ENCODE measurements around the gene PNPLA1.

The PNPLA1 gene

DNA sequence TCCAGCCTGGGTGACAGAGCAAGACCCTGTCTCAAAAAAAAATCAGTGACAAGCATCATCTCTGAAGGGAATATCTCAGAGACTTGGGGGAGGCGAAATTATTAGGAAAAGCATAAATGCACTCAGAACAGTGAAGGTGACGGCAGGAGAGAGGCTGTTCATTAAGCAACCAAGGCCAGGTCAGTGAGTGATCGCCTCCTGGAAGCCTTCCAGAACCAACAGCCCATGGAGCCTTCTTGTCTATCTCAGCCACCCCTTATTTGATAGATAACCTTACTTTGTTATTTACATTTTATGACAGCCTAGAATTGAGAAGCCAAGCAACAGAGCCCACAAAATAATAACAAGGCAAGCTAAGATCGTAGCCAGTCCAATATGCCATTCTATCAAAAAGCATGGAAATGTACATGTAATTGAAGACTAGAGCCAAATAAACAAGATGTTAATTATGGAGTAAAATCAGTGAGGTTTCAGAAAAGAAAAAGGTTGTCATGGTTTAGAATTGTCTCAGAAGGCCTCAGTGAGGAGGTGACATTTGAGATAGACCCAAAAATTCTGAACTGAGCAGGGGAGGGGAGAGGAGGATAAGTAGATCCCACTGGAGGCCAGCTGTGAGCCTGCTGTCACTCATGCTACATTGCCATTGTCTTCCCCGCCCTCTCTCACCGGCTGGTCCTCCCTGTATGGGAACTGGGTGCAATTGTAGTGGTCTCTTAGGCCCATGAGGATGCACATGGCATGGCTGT lies 49.0 kb downstream of the PNPLA1 start:
- no peak for DNase-seq

DNA sequence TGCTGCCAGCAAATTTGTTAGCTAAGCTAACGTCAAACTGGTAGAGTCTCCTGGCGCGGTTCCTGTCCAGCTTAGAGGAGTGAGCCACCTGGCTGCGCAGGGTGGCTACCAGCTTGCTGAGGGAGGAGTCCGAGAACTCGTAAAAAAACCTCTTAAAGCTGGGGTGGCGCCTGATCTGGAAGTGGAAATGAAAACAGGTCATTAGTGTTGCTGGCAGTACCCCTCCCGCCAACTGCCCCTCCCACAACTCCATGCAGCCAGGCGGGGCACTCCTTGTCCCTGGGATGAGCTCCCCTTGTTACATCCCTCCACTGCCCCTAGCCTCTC lies 49.5 kb downstream of the PNPLA1 start:
- no peak for DNase-seq

DNA sequence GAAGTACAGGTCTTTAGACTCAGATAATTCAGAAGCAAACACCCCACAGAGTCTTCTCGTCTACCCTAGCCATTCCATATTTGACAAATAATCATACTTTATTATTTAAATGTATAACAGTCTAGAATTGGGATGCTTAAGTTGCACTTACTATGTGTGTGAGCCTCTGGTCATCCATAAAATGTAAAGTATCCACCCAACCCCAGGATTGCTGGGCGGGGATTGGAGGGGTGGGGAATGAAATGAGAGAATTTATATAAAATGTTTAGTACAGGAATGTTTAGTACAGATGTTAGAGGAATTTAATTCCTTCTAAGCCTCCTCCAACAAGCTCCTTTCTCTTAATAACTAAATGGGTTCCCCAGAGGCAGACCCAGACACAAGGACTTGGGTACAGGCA lies 50.0 kb downstream of the PNPLA1 start:
- DNase-seq = no peak

DNA sequence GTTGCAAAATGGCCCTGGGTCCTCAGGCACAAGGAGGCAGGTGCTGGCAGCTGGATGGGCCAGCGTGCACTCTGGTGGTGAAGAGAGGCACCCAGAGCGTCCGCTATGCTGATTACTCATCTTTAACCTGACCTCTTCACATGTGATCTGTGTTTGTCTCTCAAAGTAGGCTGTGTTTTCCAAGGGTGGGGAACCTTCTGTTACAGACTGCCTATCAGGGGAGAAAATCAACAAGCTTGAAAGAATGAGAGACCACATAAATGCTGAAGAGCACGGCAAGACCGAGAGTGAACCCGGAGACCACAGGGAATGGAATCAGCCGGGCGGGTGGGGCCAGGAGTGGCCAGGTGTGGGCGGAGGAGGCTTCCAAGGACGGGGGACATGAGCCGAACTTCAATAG lies 50.6 kb downstream of the PNPLA1 start:
- DNase-seq = no peak

DNA sequence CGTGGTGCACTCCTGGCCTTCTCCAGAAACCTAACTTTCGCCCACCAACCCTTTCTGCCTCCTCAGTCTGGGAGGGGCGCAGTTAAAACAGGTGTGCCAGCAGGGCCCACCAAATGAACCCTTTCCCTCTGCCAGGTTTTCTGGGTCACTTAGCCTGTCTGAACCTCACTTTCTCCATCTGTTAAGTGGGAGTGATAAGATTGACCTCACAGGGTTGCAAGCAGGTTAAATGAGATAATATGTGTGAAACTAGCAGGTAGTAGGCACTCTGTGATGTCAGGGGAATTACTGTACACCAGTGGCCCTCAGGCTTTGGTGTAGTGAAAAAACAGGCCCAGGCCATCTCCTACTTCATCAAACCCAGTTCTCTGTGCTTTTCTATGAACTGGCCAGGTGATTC lies 52.7 kb downstream of the PNPLA1 start:
- DNase-seq = no peak

DNA sequence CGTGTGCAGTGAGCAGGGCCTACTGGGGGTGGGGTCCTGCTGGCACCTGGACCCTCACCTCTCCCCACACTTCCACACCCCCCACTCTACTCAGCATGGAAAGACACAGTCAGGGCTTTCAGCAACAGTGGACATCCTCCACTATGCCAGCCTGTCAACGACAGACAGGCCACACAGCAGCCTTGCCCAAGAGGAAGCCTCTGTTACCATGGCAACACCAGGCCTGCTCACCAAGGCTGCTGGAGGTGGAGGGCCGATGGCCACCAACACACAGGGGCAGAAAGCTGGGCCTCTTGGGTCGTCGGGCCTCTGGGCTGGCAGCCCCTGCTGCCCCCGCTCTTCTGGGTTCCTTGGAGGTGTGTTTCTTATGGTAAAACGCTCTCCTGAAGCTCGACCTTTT lies 53.2 kb downstream of the PNPLA1 start:
- DNase-seq = no peak

DNA sequence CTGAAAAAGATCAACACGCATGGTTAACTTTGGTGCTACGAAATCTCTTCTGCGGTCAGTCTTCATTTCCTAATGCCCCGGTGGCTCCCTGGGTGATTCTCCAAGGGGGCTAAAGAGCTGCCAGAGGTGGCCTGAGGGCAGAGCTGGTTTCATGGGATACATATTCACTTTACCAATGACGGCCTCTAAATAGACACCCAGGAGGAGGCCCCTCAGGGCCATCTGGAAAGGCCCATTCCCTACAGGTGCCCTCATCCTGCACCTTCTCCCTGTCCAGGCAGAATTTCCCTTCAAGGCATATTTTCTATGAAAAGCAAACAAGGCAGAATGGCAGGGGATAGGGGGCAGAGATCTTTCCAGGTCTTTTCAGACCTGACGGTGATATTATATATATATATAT lies 54.3 kb downstream of the PNPLA1 start:
- no peak for DNase-seq

DNA sequence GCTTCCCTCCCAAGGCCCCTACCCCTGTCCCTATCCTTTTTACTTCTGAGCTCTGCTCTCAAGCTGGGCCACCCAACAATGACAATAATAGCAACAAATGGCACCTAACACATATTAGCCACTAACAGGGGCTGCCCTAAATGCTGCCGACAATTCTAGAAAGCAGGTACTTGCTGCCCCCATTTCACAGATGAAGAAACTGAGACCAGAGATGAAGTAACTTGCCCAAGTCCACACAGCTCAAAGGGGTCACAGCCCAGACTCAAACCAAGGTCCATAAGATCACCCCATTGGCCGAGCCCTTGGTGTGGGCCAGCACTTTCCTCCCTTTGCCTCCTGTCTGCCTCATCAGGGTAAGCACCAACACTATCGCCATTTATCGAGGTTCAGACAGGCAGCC lies 54.9 kb downstream of the PNPLA1 start:
- no peak for DNase-seq

DNA sequence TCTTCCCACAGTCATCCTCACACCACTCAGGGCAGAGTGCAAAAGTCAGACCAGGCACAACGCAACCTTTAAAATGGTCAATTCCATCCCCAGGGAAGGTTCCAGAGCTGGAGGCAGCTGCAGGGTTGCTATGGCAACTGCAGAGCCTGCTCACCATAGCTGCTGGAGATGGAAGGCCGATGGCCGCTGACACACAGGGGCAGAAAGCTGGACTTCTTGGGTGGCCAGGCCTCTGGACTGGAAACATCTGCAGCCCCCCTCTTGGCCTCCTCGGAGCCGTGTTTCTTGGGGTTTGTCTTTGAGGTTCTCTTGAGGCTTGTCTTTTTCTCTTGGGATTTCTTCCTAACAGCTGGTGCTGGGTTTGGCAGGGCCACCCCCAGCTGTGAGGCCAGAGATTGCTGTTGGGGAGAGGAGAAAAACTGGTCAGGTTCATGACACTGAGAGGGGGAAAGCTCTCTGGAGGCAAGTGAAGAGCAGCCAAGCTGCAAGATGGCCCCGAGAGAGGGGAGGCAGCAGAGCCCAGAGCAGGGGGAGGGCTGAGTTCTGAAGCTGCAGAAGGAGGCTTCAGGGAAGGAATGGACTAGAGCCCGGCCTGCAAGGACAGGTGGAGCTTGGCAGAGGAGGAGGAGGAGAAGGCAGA lies 56.6 kb downstream of the PNPLA1 start:
- DNase-seq = no peak

DNA sequence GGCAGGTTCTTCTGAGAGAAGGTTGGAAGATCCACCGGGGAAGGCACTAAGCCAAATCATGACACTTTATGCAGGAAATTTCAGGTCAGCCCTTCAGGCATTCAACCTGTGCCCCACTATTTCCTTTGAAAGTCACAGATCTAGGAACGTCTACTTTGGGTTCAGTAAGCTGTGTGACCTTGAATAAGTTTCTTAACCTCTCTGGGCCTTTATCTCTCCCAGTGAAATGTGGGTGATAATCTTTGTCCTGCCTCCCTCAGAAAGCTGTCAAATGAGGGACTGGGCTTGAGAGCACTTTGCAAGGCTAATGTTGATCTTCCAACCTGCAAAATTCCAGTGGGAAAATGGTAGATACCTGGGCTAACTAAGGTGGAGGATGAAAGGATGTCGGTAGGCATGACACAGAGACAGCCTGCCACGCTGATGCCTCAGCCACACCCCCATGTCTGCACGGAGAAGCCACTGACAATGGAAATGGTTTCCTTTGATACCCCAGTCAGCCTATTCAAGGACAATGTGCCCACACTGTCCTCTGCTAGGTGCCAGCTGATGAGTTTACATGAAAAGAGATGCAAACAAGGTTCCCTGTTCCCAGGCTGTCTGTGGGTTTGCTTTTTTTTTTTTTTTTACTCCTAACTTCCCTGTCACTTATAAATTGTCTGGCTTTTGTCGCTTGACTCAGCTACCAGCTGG lies 57.5 kb downstream of the PNPLA1 start:
- DNase-seq = no peak

DNA sequence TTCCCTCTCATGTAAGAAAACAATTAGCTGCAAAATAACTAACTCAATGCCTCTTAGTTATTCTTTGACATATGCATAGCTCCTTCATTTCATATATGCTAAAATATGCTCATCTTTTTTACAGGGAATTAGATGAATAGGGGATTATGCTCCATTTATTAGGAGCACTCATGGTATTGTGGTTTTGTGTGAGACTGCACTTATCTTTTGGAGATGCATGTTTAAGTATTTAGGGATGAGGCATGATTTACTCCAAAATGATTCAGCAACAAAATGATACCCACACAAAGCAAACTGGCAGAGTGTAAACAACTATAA lies 58.0 kb downstream of the PNPLA1 start:
- DNase-seq = no peak

DNA sequence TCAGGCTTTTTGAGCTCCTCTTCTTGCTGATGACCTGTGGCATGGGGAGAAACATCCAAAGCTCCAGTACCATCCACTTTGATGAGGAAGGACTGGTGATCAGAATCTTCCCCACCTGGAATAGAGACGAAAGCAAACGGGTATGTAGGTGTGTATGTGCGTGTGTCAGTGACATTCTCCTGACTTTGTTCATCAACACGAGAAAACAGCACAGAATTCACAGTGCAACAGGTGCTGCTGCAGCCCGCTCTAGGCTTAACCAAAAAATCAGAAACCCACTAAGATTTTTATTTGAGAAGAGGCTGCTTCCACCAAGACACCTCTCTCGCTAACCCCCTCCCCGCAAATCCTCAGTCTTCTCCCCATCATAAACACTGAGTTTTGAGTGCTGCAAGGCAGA lies 58.7 kb downstream of the PNPLA1 start:
- no peak for DNase-seq

DNA sequence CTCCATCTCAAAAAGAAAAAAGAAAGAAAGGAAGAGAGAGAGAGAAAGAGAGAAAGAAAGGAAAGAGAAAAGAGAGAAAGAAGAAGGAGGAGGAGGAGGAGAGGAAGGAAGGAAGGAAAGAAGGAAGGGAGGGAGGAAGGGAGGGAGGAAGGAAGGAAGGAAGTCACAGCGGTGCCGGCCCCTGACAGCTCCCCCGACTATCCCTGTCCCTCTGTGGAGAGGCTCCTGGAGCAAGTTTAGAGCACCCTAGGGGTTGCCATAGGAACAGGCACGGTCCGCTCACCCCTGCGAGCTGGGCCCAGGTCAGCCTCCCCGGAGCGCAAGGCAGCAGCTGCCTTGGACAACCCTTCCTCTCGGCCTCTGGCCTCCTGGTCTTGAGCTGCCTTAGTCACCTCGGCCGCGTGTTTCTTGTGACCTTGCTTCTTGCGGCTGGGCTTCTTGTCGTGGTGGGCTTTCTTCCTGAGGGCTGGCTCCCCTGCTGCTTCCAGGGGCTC lies 60.0 kb downstream of the PNPLA1 start:
- no peak for DNase-seq

DNA sequence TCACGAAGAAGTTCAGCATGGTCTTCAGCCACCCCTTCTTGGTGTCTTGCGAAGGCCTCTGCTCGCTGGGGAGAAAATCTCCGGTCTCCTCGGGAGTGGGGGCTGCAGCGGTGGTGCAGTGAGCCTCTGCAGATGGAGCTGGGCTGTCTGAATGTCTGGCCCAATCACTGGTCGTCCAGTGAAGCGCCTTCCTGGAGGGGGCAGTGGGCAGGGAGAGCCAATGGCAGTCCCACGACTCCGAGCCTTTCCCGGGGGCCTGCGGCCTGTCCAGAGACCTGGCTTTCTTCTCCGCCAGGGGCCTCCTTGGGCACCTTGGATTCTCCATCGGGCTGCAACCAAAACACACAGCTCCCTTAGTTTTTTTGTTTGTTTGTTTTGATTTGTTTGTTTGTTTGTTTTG lies 60.5 kb downstream of the PNPLA1 start:
- DNase-seq = no peak

DNA sequence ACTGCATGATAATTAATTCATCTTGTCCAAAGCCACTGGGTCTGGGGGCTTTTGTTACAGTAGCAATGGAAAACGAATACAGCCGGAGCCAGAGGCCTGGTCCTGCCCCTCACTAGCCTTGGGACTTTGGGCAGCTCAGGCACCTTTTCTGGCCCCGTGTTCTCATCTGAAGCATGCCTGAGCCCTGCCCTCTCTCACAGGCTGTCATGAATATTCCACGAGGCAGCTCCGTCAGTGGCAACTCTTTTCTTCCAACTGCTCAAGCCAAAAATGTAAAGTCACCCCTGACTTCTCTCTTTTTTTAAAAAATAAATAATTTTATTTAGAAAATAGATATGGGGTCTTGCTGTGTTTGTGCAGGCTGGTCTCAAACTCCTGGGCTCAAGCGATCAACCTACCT lies 61.5 kb downstream of the PNPLA1 start:
- DNase-seq = no peak

DNA sequence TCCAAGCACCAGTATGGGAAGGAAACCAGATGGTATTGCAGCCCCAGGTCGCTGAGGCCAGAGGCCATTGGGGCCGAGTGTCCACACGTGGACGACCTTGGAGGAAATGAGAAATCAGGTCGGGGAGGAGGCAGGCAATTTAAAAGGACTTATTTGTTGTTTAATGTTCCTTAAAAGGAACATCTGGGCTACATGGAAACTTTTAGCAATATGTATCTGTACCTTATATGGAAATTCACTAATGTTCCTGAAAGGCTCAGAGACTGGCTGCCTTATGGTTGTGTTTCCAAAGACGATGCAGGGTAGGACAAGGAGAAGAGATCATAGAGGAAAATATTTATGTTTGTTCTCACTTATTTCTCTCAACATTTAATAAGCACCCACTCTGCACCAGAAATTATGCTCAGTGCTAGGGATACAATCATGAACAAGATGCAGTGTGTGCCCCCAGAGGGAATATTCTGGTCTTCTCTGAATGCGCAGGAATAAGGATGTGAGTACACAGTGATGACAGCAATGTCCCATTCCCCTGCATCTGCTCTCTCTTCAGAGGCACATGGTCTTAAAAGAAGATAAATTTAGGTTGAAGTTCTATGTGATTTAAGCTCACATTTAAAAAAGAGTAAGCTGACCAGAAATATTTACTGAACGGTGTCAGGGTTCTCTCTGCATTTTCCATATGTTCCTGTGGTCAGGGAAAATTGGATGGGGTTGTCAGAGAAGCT lies 63.5 kb downstream of the PNPLA1 start:
- DNase-seq = no peak

DNA sequence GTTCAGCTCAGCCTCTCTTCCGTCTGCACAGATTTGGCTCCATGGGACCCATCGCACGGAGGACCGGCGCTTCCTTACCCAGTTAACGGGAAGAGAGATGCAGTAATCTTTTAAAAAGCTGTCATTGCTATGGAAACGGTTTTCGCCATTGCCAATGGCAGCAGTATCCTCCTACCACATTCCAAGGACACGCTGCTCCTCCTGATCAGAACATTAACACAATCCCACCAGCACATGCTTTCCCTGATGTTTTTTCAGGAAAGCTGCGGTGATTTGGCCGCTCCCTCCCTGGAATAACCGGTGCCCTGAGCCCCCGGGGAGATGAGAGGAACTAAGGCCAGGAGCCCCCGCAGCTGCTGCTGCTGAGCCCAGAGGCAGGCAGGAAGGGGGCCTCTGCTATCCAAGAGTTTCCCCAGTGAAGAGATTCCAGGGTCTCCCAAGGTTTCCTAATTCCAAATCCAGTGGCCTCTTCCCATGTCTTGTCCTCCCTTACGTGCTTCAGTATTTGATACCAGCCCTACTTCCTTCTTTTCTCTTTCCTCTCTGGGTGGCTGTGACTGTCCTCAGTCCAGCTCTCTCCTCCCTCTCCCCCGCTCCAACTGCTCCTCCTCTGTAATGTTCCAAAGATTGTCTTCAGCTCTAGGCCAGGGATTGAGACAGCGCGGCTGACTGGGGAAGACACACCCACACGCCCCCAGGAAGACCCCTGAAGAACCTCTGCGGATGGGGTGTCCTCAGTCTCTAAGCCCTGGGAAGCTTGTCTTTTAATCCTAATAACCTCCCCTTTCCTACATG lies 64.3 kb downstream of the PNPLA1 start:
- DNase-seq = no peak

DNA sequence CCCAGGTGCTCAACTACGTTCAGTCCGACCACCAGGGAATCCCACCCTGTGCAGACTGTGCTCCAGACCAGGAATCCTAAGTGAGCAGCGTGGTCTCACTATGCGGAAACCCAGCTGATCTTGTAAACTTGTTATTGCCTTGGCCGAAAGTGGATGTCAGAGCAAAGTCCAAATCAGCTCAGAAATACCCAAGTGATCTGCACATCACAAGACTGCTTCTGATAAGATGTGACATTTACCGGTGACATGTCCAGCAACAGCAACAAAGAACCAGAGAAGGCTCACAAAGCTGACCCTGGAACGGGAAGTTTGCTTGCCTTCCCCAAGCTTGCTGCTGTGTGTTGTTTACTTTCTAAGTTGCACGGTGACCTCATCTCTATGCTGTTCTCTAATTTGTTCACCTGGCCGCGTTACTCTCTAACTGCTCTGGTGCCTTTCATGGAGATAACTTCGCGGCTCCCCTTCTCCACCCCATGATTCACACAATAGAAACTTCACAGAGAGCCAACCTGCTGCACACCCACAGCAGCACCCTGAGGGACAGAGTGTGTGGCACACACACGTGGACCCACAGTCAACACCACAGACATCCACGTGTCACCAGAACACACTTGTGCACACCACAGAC lies 65.1 kb downstream of the PNPLA1 start:
- no peak for DNase-seq

DNA sequence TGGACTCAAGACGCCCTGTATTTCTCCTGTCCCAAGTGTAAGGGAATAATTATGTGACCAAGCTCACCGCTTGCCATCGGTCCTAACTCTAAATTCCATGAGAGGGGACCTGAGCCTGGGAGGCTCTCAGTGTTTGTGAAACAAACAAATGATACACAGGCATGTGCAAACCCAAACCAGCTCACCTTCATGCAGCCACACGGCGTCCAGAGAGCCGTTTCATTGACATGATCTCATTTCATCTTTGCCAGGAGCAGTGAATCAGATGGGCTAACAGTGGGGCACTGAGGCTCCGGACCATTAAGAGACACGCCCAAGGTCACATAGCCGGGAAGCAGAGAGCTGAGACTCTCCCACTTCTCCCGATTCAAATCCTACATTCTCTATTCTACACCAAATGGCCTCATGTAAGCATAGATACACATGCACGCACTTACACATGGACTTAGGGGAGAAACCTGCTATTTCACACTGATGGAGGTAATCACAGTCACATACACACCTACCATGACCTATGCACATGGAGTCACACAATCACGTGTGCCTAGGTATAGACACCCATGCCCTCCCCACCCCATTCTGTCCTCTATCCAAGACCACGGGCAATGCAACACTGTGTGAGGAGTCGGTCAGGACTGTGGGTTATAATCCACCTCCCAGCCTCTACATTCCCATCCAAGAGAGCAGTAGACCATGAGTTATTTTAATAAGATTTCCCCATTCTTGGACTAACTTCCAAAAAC lies 65.8 kb downstream of the PNPLA1 start:
- DNase-seq = no peak

DNA sequence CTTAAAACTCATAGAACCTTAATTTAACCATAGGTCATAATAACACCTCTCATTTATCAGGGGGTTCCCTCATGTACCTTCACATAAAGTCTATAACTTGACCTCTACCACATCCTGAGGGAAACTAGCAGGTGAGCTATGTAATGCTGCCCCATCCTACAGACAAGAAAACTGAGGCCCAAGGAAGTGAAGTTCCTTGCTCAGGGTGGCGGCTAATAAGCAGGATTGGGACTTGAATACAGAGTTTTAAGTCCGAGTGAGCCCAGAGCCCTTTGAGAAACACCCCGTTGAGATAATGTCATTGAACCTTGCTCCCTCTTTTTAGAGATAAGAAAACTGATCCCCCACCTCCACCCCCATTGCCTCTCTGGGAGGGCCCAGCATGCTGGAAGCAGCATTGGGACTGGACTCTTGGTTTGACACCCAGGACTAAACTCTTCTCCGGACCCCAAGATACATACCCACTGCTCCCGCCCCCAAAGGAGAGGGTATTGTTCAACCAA lies 66.4 kb downstream of the PNPLA1 start:
- DNase-seq = no peak

DNA sequence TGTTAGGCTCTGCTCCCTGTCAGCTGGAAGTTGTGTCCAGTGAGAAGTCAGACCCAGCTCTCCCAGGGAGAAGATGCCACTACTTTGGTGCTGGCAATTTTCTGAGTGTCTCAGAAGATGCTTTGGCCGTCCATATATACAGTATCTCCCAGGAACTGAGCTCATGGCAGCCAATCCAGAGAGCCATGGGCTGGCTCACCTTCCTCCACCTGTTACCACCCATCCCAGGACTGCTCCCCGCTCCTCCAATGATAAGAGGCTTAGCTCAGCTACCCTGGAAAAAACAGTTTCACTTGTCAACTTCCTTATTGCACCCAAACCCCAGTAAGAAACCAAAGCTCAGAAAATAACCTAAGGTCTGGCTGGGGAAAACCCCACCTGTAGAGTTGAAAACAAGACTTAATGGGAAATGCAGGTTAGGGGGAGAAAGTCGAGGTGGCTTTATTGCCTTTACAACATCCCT lies 67.0 kb downstream of the PNPLA1 start, which contains the start of gene BNIP5:
Gene BNIP5 (minus strand): TSS at position 110 of the 463 bp plus-strand sequence. CDS start 6,198 bp downstream, outside the sequence.
- DNase-seq = no peak

Data from NCI-H1694 (cell line).